Mucosa of rectum (tissue), 2 donors: ENCODE results near the gene MYL3.

Experiments
- H3K27ac ChIP-seq, 2 donors: one replicate each; pipeline ENCODE4 v1.7.0; 2013; ENCODE audit warnings: inconsistent platforms in 2 of 2, low read depth in 2 of 2, low read length in 2 of 2
- H3K27me3 ChIP-seq, 2 donors: one replicate each; pipeline ENCODE4 v1.7.0; 2013; ENCODE audit warnings: low read length in 2 of 2; ENCODE audit not compliant: control insufficient read depth in 2 of 2, insufficient read depth in 2 of 2
- H3K36me3 ChIP-seq, 2 donors: one replicate each; pipeline ENCODE4 v1.7.0; 2013; ENCODE audit warnings: low read length in 2 of 2; ENCODE audit not compliant: control insufficient read depth in 2 of 2, insufficient read depth in 2 of 2
- H3K4me1 ChIP-seq, 2 donors: one replicate each; pipeline ENCODE4 v1.7.0; 2013; ENCODE audit warnings: low read length in 2 of 2, mild to moderate bottlenecking in 1 of 2; ENCODE audit not compliant: control insufficient read depth in 2 of 2, insufficient read depth in 2 of 2
- H3K4me3 ChIP-seq, 2 donors: one replicate each; pipeline ENCODE4 v1.7.0; 2013; ENCODE audit warnings: low read length in 2 of 2
- H3K9ac ChIP-seq, 2 donors: one replicate each; pipeline ENCODE4 v1.7.0; 2013; ENCODE audit warnings: low read length in 2 of 2, low read depth in 1 of 2, mild to moderate bottlenecking in 1 of 2
- H3K9me3 ChIP-seq, 2 donors: one replicate each; pipeline ENCODE4 v1.7.0; 2013; ENCODE audit warnings: low read length in 2 of 2; ENCODE audit not compliant: control insufficient read depth in 2 of 2
- donor health status: healthy.
- donor health status: Normal muscosa, but diverticular disease.

MYL3 gene

DNA sequence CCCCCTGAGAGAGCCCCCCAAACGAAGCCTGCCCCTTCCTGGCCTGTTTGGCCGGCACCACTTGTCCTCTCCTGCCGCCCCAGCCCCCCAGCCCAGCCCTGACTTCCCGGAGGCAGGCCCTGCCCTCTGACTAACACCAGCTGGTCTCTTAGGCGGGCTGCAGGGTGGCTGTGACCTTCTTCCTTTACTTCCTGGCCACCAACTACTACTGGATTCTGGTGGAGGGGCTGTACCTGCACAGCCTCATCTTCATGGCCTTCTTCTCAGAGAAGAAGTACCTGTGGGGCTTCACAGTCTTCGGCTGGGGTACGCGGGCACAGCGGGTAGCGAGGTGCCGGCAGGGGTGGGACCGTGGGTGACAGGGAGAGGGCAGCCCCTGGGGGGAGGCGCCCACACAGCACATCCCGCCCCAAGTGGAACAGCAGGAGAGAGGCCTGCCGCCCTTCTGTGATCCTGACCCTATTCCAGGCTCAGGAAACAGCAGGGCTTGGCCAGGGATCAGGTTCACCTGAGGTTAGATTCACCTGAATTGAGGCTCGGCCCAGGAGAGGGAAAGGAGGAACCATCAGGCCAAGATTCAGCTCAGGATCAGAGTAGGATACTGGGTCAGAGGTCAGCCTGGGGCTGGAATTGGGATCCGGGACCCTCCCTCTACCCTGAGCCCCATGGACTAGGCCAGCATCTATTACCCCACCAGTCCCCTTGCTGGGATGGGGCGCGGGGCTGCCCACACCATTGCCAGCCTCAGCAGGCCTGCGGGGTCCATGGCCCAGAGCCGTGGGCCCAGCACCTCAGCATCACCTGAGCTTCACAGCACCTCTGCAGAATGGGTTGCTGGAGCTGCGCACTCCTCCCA lies 36.1 kb upstream of the MYL3 start:
- H3K9ac ChIP-seq: no peak overlapping the region
- H3K9me3 ChIP-seq: no peaks in the 10 kb centered on the region
- H3K4me1 ChIP-seq: no peaks in the 10 kb centered on the region
- H3K27me3 ChIP-seq: peaks cover 0 to 7% of the 10 kb centered on the region in 2 donors
- H3K36me3 ChIP-seq: no peaks in the 10 kb centered on the region
- H3K27ac ChIP-seq: no peak overlapping the region
- no peak overlapping the region for H3K4me3 ChIP-seq

DNA sequence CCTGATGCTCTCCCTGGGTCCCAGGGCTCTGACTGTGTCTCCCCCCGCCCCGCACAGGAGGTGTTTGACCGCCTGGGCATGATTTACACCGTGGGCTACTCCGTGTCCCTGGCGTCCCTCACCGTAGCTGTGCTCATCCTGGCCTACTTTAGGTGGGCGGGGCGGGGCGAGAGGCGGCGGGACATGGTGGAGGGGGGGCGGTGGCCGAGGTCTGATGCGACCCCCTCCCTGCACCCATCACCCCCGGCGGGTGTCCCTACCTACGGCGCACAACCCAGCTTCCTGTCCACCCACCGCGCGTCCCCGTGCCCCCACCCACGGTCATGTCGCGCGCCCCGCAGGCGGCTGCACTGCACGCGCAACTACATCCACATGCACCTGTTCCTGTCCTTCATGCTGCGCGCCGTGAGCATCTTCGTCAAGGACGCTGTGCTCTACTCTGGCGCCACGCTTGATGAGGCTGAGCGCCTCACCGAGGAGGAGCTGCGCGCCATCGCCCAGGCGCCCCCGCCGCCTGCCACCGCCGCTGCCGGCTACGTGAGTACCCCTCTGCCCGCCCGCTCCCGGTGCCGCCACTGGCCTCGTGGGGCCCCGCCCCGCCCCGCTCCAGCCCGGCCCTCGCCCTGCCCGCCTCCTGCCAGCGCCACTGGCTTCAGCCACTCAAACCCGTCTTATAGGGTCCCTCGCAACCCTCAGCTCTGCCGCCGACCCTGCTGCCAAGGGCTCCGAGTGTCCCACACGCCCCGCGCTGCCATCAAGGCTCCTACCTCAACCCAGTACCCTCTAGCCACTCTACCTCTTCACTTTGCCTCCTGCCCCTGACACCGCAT lies 35.3 kb upstream of the MYL3 start:
- Histone ChIP-seq H3K9me3 (no peaks in the 10 kb centered on the region), H3K4me1 (no peaks in the 10 kb centered on the region), H3K36me3 (no peaks in the 10 kb centered on the region), H3K27me3 (peaks cover 2 to 9% of the 10 kb centered on the region in 2 donors), H3K27ac (no peak overlapping the region), H3K4me3 (no peak overlapping the region), H3K9ac (no peak overlapping the region)

DNA sequence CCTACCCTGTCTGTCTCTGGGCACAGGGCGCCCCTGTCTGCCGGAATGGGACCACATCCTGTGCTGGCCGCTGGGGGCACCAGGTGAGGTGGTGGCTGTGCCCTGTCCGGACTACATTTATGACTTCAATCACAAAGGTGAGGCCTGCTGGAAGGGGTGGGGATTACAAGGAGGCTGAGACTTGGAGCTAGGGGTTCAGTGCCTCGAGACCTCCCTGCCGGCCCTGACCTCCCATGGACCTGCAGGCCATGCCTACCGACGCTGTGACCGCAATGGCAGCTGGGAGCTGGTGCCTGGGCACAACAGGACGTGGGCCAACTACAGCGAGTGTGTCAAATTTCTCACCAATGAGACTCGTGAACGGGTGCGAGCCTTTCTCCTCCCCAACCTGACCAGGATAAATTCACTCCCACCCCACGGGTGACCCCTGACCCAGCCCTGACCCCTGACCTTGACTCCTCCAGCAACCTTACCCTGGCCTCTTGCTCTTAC lies 34.6 kb upstream of the MYL3 start:
- no peak overlapping the region for H3K4me3 ChIP-seq
- H3K9ac ChIP-seq: no peak overlapping the region
- H3K27me3 ChIP-seq: peaks cover 8 to 10% of the 10 kb centered on the region in 2 donors
- H3K36me3 ChIP-seq: no peaks in the 10 kb centered on the region
- no peaks in the 10 kb centered on the region for H3K9me3 ChIP-seq
- H3K4me1 ChIP-seq: peaks cover 0 to under 1% of the 10 kb centered on the region in 2 donors
- no peak overlapping the region for H3K27ac ChIP-seq

DNA sequence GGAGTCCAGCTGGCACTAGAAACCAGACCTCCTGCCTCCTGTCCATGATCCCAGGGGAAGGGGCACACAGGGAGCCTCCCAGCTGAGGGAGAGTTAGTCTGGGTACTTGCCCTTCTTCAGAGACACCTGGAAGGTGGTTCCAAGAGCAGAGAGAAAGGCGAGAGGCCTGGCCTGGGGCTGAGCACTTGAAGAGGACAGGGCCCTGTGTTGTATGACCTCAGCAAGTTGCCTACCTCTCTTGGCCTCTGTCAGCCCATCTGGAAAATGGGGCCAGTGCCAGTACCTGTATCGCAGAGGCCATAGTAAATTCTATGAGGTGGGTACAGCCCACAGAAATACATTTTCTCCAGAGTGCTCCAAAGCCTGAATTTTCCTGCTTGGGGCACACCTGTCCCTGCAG lies 33.8 kb upstream of the MYL3 start:
- H3K36me3 ChIP-seq: no peaks in the 10 kb centered on the region

DNA sequence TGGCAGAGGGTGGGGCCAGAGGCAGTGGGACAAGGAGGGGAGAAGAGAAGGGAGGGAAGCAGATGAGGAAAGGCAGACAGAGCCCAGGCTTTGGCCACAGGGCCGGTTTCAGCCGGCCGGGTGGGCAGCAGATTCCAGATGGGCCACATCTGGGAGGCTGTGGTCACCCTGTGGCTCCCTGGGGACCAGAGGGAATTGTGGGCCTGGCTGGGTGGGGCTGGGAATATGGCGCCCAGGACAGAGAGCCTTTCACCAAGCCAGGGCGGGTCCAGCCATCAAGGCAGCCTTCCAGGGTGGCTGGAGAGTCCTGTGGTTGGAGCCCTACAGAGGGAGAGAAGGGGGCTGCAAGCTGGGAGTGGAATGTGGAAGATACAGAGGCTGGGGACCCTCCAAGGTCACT lies 33.1 kb upstream of the MYL3 start:
- no peaks in the 10 kb centered on the region for H3K36me3 ChIP-seq
- H3K4me1 ChIP-seq: peaks cover 9 to 11% of the 10 kb centered on the region in 2 donors
- peaks cover 13 to 16% of the 10 kb centered on the region in 2 donors for H3K27me3 ChIP-seq
- no peak overlapping the region for H3K9ac ChIP-seq
- H3K9me3 ChIP-seq: no peaks in the 10 kb centered on the region
- no peak overlapping the region for H3K4me3 ChIP-seq
- no peak overlapping the region for H3K27ac ChIP-seq

More for the DNA sequence above, 33.8 kb upstream of the MYL3 start:
- no peak overlapping the region for H3K27ac ChIP-seq
- H3K27me3 ChIP-seq: peaks cover 9 to 10% of the 10 kb centered on the region in 2 donors
- H3K4me1 ChIP-seq: peaks cover 6 to 8% of the 10 kb centered on the region in 2 donors
- no peak overlapping the region for H3K9ac ChIP-seq
- H3K9me3 ChIP-seq: no peaks in the 10 kb centered on the region
- no peak overlapping the region for H3K4me3 ChIP-seq

DNA sequence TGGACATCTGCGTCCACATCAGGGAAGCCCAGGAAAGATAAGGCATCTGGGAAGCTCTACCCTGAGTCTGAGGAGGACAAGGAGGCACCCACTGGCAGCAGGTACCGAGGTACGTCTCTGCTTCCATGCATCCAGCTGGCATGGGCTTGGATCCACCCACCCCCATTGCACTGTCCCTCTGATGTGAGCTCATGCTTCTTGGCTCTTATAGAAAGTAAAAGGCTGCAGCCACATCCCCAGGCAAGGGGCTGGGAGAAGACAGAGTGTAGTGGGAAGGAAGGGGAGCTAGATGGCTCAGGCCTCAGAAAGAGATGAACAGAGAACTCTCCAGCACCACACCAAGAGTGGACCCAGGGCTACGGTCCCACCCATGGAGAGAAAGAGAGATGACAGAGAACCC lies 32.5 kb upstream of the MYL3 start:
- Histone ChIP-seq H3K9me3 (no peaks in the 10 kb centered on the region), H3K4me3 (no peak overlapping the region), H3K27ac (no peak overlapping the region), H3K4me1 (peaks cover 9 to 11% of the 10 kb centered on the region in 2 donors), H3K27me3 (peaks cover 18 to 19% of the 10 kb centered on the region in 2 donors), H3K36me3 (no peaks in the 10 kb centered on the region), H3K9ac (no peak overlapping the region)

DNA sequence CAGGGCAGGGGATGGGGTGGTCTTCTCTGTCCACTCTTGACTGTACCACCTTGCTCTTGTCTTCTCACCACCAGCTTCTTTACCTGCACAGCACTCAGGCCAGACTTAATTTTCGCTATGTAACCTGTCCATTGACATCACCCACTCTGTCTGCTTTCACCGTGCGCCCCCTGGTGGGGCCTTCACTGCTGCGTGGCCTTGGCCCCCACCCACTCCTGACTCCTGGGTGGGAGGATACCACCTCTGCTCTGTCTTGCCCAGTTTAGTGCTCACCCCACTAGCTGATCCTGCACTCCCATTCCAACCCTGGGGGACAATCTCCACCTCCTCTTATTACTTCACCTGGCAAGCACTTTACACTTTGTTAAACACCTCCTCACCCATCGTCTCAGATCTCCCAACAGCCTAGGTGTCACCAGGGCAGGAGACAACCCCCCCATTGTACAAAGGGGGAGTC lies 32.0 kb upstream of the MYL3 start:
- Histone ChIP-seq H3K27me3 (peaks cover 18 to 21% of the 10 kb centered on the region in 2 donors), H3K4me1 (peaks cover 9 to 11% of the 10 kb centered on the region in 2 donors), H3K36me3 (no peaks in the 10 kb centered on the region), H3K27ac (no peak overlapping the region), H3K9ac (no peak overlapping the region), H3K9me3 (no peaks in the 10 kb centered on the region), H3K4me3 (no peak overlapping the region)

DNA sequence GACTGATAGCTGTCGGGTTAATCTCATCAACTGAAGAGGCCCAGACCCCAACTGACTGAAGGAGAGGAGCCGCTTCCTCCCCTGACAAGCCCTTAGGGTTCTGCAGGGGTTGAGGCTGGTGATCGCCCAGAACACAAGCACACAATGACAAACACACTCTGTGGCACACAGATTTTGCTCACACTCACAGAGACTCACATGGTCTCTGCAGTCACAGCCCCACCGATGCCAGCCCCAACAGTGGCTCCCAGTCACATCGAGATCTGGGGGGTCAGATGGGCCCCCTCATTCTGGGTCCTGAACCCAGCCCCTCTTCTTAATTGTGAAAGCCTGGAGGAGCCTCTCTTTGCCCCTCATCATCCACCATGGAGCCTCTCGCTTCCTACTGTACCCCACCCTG lies 31.0 kb upstream of the MYL3 start:
- Histone ChIP-seq H3K27ac (no peak overlapping the region), H3K9ac (no peak overlapping the region), H3K4me3 (no peak overlapping the region), H3K27me3 (peaks cover 20 to 21% of the 10 kb centered on the region in 2 donors), H3K9me3 (no peaks in the 10 kb centered on the region), H3K4me1 (peaks cover 9 to 11% of the 10 kb centered on the region in 2 donors), H3K36me3 (no peaks in the 10 kb centered on the region)

DNA sequence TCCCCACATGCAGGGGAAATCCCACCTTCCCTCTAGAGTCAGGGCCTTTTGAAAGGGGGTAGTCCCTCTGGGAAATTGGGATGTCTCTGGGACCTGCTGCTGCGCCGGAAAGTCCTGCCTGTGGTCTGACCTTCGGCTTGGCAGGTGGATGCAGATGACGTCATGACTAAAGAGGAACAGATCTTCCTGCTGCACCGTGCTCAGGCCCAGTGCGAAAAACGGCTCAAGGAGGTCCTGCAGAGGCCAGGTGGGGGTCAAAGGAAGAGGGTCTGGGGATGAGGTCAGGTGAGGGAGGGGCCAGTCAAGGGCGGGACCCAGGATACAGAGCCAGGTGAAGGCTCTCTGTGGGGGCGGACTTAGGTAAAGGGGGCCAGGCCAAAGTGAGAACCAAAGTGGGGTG lies 30.5 kb upstream of the MYL3 start:
- no peak overlapping the region for H3K27ac ChIP-seq
- no peak overlapping the region for H3K9ac ChIP-seq
- H3K4me3 ChIP-seq: no peak overlapping the region
- H3K9me3 ChIP-seq: no peaks in the 10 kb centered on the region
- H3K27me3 ChIP-seq: peaks cover 20 to 21% of the 10 kb centered on the region in 2 donors
- no peaks in the 10 kb centered on the region for H3K36me3 ChIP-seq
- H3K4me1 ChIP-seq: peaks cover 9 to 11% of the 10 kb centered on the region in 2 donors
